Ishikawa (cell line): ENCODE measurements around the gene NHSL2.

Experiments
- CEBPB ChIP-seq: IDR thresholded peaks from 2 replicates; pipeline ENCODE4 v1.6.1; 2012
- CREB1 ChIP-seq: IDR thresholded peaks from 2 replicates; pipeline ENCODE4 v1.6.1; 2012; ENCODE audit warnings: low read depth
- EGR1 ChIP-seq: IDR thresholded peaks from 2 replicates; pipeline ENCODE4 v1.6.1; 2012
- EP300 ChIP-seq: IDR thresholded peaks from 2 replicates; pipeline ENCODE4 v1.6.1; 2012; ENCODE audit warnings: borderline replicate concordance
- FOXM1 ChIP-seq: IDR thresholded peaks from 2 replicates; pipeline ENCODE4 v1.6.1; 2012; ENCODE audit warnings: low read depth, borderline replicate concordance
- MAX ChIP-seq: IDR thresholded peaks from 2 replicates; pipeline ENCODE4 v1.6.1; 2012
- NFIC ChIP-seq: IDR thresholded peaks from 2 replicates; pipeline ENCODE4 v1.6.1; 2012
- RAD21 ChIP-seq: IDR thresholded peaks from 2 replicates; pipeline ENCODE4 v1.6.1; 2012; ENCODE audit warnings: low read depth
- REST ChIP-seq: IDR thresholded peaks from 2 replicates; pipeline ENCODE4 v1.6.1; 2012; ENCODE audit warnings: low read depth, mild to moderate bottlenecking
- TAF1 ChIP-seq: IDR thresholded peaks from 2 replicates; pipeline ENCODE4 v1.6.1; 2012; ENCODE audit warnings: low read depth, mild to moderate bottlenecking
- TCF12 ChIP-seq: IDR thresholded peaks from 2 replicates; pipeline ENCODE4 v1.6.1; 2012; ENCODE audit warnings: low read depth
- TEAD4 ChIP-seq: IDR thresholded peaks from 2 replicates; pipeline ENCODE4 v1.6.1; 2012
- USF1 ChIP-seq: IDR thresholded peaks from 2 replicates; pipeline ENCODE4 v1.6.1; 2012
- YY1 ChIP-seq: IDR thresholded peaks from 2 replicates; pipeline ENCODE4 v1.6.1; 2012; ENCODE audit warnings: low read depth
- ZBTB7A ChIP-seq: IDR thresholded peaks from 2 replicates; pipeline ENCODE4 v1.6.1; 2012; ENCODE audit warnings: low read depth

The NHSL2 gene

GRCh38 chrX:71989768-71990426, 79.3 kb downstream of the NHSL2 start:
- TF ChIP-seq EP300 (no peak), MAX (no peak), TAF1 (no peak), USF1 (no peak), TEAD4 (no peak), NFIC (no peak), YY1 (no peak), EGR1 (no peak), RAD21 (no peak)

GRCh38 chrX:71990518-71990917, 79.9 kb downstream of the NHSL2 start:
- TF ChIP-seq REST, result no peak
- TF ChIP-seq TAF1, result no peak
- no peak for TF ChIP-seq NFIC
- no peak for TF ChIP-seq EGR1
- no peak for TF ChIP-seq EP300
- no peak for TF ChIP-seq CEBPB
- no peak for TF ChIP-seq CREB1
- no peak for TF ChIP-seq FOXM1
- TF ChIP-seq YY1, result no peak
- no peak for TF ChIP-seq TEAD4
- TF ChIP-seq USF1, result no peak
- TF ChIP-seq ZBTB7A, result no peak
- TF ChIP-seq TCF12, result no peak
- TF ChIP-seq MAX, result no peak

- TF ChIP-seq RAD21, result no peak
- no peak for TF ChIP-seq TCF12
- no peak for TF ChIP-seq FOXM1
- no peak for TF ChIP-seq USF1
- no peak for TF ChIP-seq EGR1
- TF ChIP-seq MAX, result no peak
- no peak for TF ChIP-seq CREB1
- no peak for TF ChIP-seq CEBPB
- TF ChIP-seq EP300, result no peak
- no peak for TF ChIP-seq TEAD4
These were observed 80.5 kb downstream of the NHSL2 start for GRCh38 chrX:71991164-71991563.

- TF ChIP-seq REST, result no peak
- TF ChIP-seq MAX, result no peak
- TF ChIP-seq USF1, result no peak
- TF ChIP-seq CREB1, result no peak
- no peak for TF ChIP-seq YY1
- no peak for TF ChIP-seq TEAD4
- no peak for TF ChIP-seq NFIC
- TF ChIP-seq TCF12, result no peak
- TF ChIP-seq ZBTB7A, result no peak
- TF ChIP-seq EGR1, result no peak
- no peak for TF ChIP-seq TAF1
- TF ChIP-seq EP300, result no peak
- TF ChIP-seq RAD21, result no peak
- no peak for TF ChIP-seq CEBPB
- TF ChIP-seq FOXM1, result no peak
These were observed 82.1 kb downstream of the NHSL2 start for GRCh38 chrX:71992711-71993110.
